HepG2 (cell line): Measurements from ENCODE around the gene EGR2. TPM values are rescaled to one million over a fixed set of nuclear protein-coding genes. Genes with fewer than 3 reads are reported as not detected.

ENCODE experiments used
- ATAC-seq: fragments of 200-7000 bp; cut with Tn5 transposase; 3 replicates; pipeline ENCODE4 v1.9.1; 2020; ENCODE audit warnings: mild to moderate bottlenecking, moderate library complexity
- BruUV-seq: library from RNA; stranded (reverse); fragments of 400-500 nt; replicated peaks from 2 replicates; lab custom pipeline; 2021; lab: Mats Ljungman, UMichigan
- CTCF ChIA-PET: fragments of 300-600 bp; formaldehyde crosslinking; extraction: SDS; loops from one replicate; lab custom pipeline; 2021; ENCODE audit warnings: low total read pairs, inconsistent platforms, low intra/inter-chr PET ratio; lab: Yijun Ruan, JAX
- POLR2A ChIA-PET: fragments of 350-600 bp; sonication (Branson Sonifier 250); formaldehyde crosslinking; loops from one replicate; lab custom pipeline; 2020; ENCODE audit warnings: antibody characterized with exemption, inconsistent platforms; lab: Yijun Ruan, JAX
- DNase-seq: peaks from one replicate; pipeline ENCODE4 v3.0.0-alpha.2; 2015; ENCODE audit warnings: low spot score
- FAIRE-seq: peaks from 3 replicates; lab custom pipeline; 2011; peaks lifted over from hg19 to GRCh38; lab: Jason Lieb, UNC
- H2AFZ ChIP-seq: one replicate; pipeline ENCODE4 v1.6.1; 2011; ENCODE audit warnings: low read length, inconsistent platforms
- H3K27ac ChIP-seq: fragments of 300-600 bp; 3 replicates; pipeline ENCODE4 v1.8.0; 2011; ENCODE audit warnings: mixed run types, mild to moderate bottlenecking, mixed read lengths, low read length, inconsistent platforms; ENCODE audit not compliant: insufficient read depth; ENCODE audit errors: extremely low read length
- H3K27me3 ChIP-seq, 2 experiments: fragments of 200-600 bp in 1 of 2; 2 replicates in 1 of 2; 3 replicates in 1 of 2; pipeline versions ENCODE4 v1.6.0 to v1.8.0; 2011; ENCODE audit warnings: low read length in 2 of 2, mild to moderate bottlenecking in 2 of 2, moderate library complexity in 2 of 2, inconsistent platforms in 1 of 2; ENCODE audit not compliant: insufficient read depth in 2 of 2, control insufficient read depth in 1 of 2
- H3K36me3 ChIP-seq, 2 experiments: fragments of 200-600 bp in 1 of 2; replicated peaks in 1 of 2; 2 replicates in 1 of 2; 3 replicates in 1 of 2; pipeline versions ENCODE4 v1.5.1 to v1.8.0; 2011; ENCODE audit warnings: low read length in 2 of 2, inconsistent platforms in 1 of 2; ENCODE audit not compliant: insufficient read depth in 2 of 2, control insufficient read depth in 1 of 2
- H3K4me1 ChIP-seq: 2 replicates; pipeline ENCODE4 v1.5.1; 2012; ENCODE audit warnings: low read length, inconsistent platforms; ENCODE audit not compliant: insufficient read depth
- H3K4me2 ChIP-seq: 2 replicates; pipeline ENCODE4 v1.6.0; 2011; ENCODE audit warnings: low read depth, low read length, inconsistent platforms
- H3K4me3 ChIP-seq, 3 experiments: fragments of 200-600 bp in 1 of 3; sonication (generic), shearing (Covaris generic) in 1 of 3; replicated peaks in 1 of 3; 2 replicates each; pipeline ENCODE4 v1.5.1; 2011 to 2016; ENCODE audit warnings: low read length in 3 of 3, inconsistent platforms in 2 of 3, low read depth in 2 of 3, mild to moderate bottlenecking in 2 of 3, control low read depth in 1 of 3, mixed read lengths in 1 of 3; ENCODE audit not compliant: insufficient read depth in 1 of 3
- H3K79me2 ChIP-seq: one replicate; pipeline ENCODE4 v1.6.1; 2011; ENCODE audit warnings: low read length, inconsistent platforms; ENCODE audit not compliant: insufficient read depth
- H3K9ac ChIP-seq: 2 replicates; pipeline ENCODE4 v1.6.0; 2011; ENCODE audit warnings: mild to moderate bottlenecking, low read depth, low read length, inconsistent platforms; ENCODE audit not compliant: insufficient read depth
- H3K9me3 ChIP-seq: 2 replicates; pipeline ENCODE4 v1.5.1; 2012; ENCODE audit warnings: mild to moderate bottlenecking, low read length
- H4K20me1 ChIP-seq: 2 replicates; pipeline ENCODE4 v1.6.0; 2011; ENCODE audit warnings: inconsistent platforms, mild to moderate bottlenecking, low read length, moderate library complexity; ENCODE audit not compliant: insufficient read depth
- PREB ChIP-seq: sonication (generic); formaldehyde crosslinking; IDR thresholded peaks from 2 replicates; pipeline ENCODE4 v1.4.0; 2020; ENCODE audit warnings: missing genetic modification reagents
- ZBTB37 ChIP-seq: sonication (generic); formaldehyde crosslinking; IDR thresholded peaks from 2 replicates; pipeline ENCODE4 v1.4.0; 2020; ENCODE audit warnings: mild to moderate bottlenecking, missing genetic modification reagents
- ZNF432 ChIP-seq: sonication (generic); formaldehyde crosslinking; IDR thresholded peaks from 2 replicates; pipeline ENCODE4 v1.5.0; 2020; ENCODE audit warnings: missing genetic modification reagents, mild to moderate bottlenecking, borderline replicate concordance
- WGBS: methylation state at CpG from one replicate; pipeline ENCODE4 v1.1.6; 2017; ENCODE audit warnings: low lambda C conversion rate; 5-methylcytosine and 5-hydroxymethylcytosine counted together
- in situ Hi-C: cut with HindIII; loops from 2 replicates; pipeline ENCODE4 v1.10.0; 2017; ENCODE audit warnings: low pct_unique_long_range_greater_than_20kb; ENCODE audit not compliant: extremely low pct_ligation_motif_present
- intact Hi-C: fragments of 100-400 bp; cut with micrococcal nuclease; formaldehyde crosslinking; loops from one replicate; pipeline ENCODE4 v1.10.0; 2022; ENCODE audit not compliant: unreplicated experiment
- polyA plus RNA-seq, 8 experiments: library from polyadenylated mRNA; depleted of rRNA in 3 of 8; stranded (reverse) in 7 of 8; unstranded in 1 of 8; fragments of >200 nt; fragmentation: Illumina TruSeq in 4 of 8; extraction: Trizol in 4 of 8; gene quantifications; 2 replicates each; pipeline versions ENCODE4 v1.2.1 to v1.2.3, GENCODE V29; 2011 to 2016; ENCODE audit warnings: low read depth in 4 of 8, missing spikeins in 1 of 8, mixed read lengths in 1 of 8; ENCODE audit not compliant: insufficient read depth in 1 of 8
- total RNA-seq, 5 experiments: library from RNA; depleted of rRNA; stranded (reverse); fragments of >200 nt; fragmentation: Illumina TruSeq; extraction: Trizol; gene quantifications; 2 replicates each; pipeline ENCODE4 v1.2.3, GENCODE V29; 2016; ENCODE audit warnings: low read depth in 1 of 5

EGR2 gene
- total and polyA plus RNA-seq, 2 of the 13 experiments (the other 11 are each of a cell fraction or from before 2014, with no cell fraction given), result 0.11 to 0.15 TPM

- Histone ChIP-seq H3K27ac (no peak overlapping the region), H4K20me1 (0 out of 2 replicates have a peak, but pooled peaks cover 4% of the 10 kb centered on the region), H3K9ac (no peak overlapping the region), H3K4me3 (no peak overlapping the region), H3K9me3 (no peaks in the 10 kb centered on the region), H3K36me3 (no peaks in the 10 kb centered on the region), H3K79me2 (peaks cover 3% of the 10 kb centered on the region), H3K4me2 (no peak overlapping the region), H3K4me1 (peaks cover 26% of the 10 kb centered on the region), H2AFZ (no peak overlapping the region), H3K27me3 (peaks cover 7 to 23% of the 10 kb centered on the region in 2 experiments; a peak in 4 of 5 replicates)
- POLR2A ChIA-PET, result no interaction called here
- ATAC-seq, result no peak
- FAIRE-seq, result no peak
- no TSS peak for BruUV-seq
- WGBS, result 74% methylated on average over 8 of the region's 13 CpGs
- CTCF ChIA-PET, result no interaction called here
- in situ Hi-C loops, result loop anchor here (25.0 kb wide), 1 partner anchor 551 kb away; the partner anchor contains the start of gene RTKN2
- no peak for DNase-seq
- intact Hi-C loops, result no loop called here
- TF ChIP-seq ZNF432 (CRISPR knock-in tag) (no peak), ZBTB37 (CRISPR knock-in tag) (no peak), PREB (CRISPR knock-in tag) (no peak)
Observed at GRCh38 chr10:62812672-62813439, 3.3 kb downstream of the EGR2 start.
